ENCODE results near the gene SYCE1L. TPM values are rescaled to one million over a fixed set of nuclear protein-coding genes. Genes with fewer than 3 reads are reported as not detected.

SYCE1L gene
- polyA plus RNA-seq, 2 of the 4 experiments (the other 2 are of a cell fraction) = 1.4 to 6.6 TPM

DNA sequence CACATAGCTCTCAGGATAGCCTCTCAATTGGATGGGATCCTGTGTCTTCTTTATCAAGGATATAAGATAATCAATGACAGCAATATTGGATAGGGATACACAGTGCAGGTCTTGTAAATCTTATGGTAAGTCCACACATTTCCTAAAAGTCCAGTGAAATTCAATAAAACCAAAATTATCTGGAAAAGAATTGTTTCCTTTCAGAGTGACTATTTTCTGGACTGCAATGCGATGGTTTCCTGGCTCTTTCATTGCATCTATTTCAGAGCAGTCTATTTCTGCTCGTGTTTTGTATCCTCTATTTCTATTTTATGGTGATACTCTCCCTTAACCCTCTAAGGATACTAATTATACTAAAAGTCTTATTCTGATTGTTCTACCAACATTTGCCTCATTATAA, 32.5 kb upstream of the SYCE1L start:
- no peak for DNase-seq (ENCODE audit: low read depth in 1 of 2, low spot score in 1 of 2)

DNA sequence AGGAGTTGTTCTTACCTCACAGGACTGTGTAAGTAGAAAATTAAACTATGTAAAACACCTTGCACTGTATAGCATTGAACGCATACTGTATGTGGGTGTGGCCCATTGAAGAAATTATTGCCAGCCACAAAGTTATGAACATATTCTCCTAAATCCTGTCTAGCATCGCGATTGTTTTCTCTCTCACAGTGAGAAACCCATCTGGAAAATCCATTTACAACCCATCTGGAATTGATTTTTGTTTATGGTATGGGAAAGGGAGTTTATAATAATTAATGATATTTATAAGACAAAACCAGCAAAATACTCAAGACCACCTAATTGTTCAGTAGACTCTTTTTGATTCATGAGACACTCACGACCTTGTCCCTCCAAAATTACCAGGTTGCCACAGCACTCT, 30.3 kb upstream of the SYCE1L start:
- Histone ChIP-seq H3K4me3 (no peak overlapping the region), H3K4me2 (no peak overlapping the region), H3K27ac (no peak overlapping the region), H3K4me1 (no peaks in the 10 kb centered on the region), H3K9me3 (no peaks in the 10 kb centered on the region)
- CTCF ChIA-PET = interaction anchor here (0.5 to 8.5 kb wide), 9 partner anchors 8 to 1385 kb away, joined by 3 to 55 read pairs (median 9); partner anchors contain the start of gene CNTNAP4
- ATAC-seq (no peak), DNase-seq (ENCODE audit: low read depth in 1 of 2, low spot score in 1 of 2) (no peak), FAIRE-seq (no peak)
- WGBS (ENCODE audit: missing lambda C conversion rate) = 34% methylated on average over 4 of the region's 4 CpGs
- POLR2A ChIA-PET = no interaction called here
- TF ChIP-seq ZNF302 (CRISPR knock-in tag; IDR thresholded peaks at IDR 0.05) (no peak), E2F6 (IDR thresholded peaks at IDR 0.05; ENCODE audit: borderline replicate concordance, low read depth) (no peak), KDM1A (IDR thresholded peaks at IDR 0.05; ENCODE audit: low read depth) (no peak), HEYL (CRISPR knock-in tag; IDR thresholded peaks at IDR 0.05) (no peak), TFCP2L1 (CRISPR knock-in tag; IDR thresholded peaks at IDR 0.05) (no peak), RAD21 (conservative IDR thresholded peaks at IDR 0.05 in 1 of 2, IDR thresholded peaks at IDR 0.05 in 1 of 2) (no peak), HDAC2 (IDR thresholded peaks at IDR 0.05) (no peak), POLR2A (IDR thresholded peaks at IDR 0.05; ENCODE audit: low read length) (no peak), KDM5A (IDR thresholded peaks at IDR 0.05) (no peak), CEBPB (IDR thresholded peaks at IDR 0.05) (no peak), NFE2L2 (conservative IDR thresholded peaks at IDR 0.05; ENCODE audit: low read length) (no peak), GATA3 (IDR thresholded peaks at IDR 0.05; ENCODE audit: borderline replicate concordance) (no peak), PHF8 (IDR thresholded peaks at IDR 0.05; ENCODE audit: borderline replicate concordance, low read depth) (no peak), NR3C1 (IDR thresholded peaks at IDR 0.05) (no peak), ATOH8 (CRISPR knock-in tag; IDR thresholded peaks at IDR 0.05; ENCODE audit: low read depth) (no peak), POLR2AphosphoS2 (conservative IDR thresholded peaks at IDR 0.05; ENCODE audit: low read length) (no peak), BHLHE40 (IDR thresholded peaks at IDR 0.05; ENCODE audit: low read depth, low read length) (no peak), RCOR1 (IDR thresholded peaks at IDR 0.05; ENCODE audit: low read depth, low read length) (no peak)

More for the DNA sequence above, 32.5 kb upstream of the SYCE1L start:
- TF ChIP-seq HEYL (CRISPR knock-in tag; IDR thresholded peaks at IDR 0.05) (no peak), CEBPB (IDR thresholded peaks at IDR 0.05) (no peak), EP300 (IDR thresholded peaks at IDR 0.05) (no peak), ZC3H11A (IDR thresholded peaks at IDR 0.05) (no peak), E2F6 (IDR thresholded peaks at IDR 0.05; ENCODE audit: borderline replicate concordance, low read depth) (no peak), FOXS1 (CRISPR knock-in tag; IDR thresholded peaks at IDR 0.05) (no peak), HDAC2 (IDR thresholded peaks at IDR 0.05) (no peak), JUNB (IDR thresholded peaks at IDR 0.05) (no peak), CBX2 (IDR thresholded peaks at IDR 0.05; ENCODE audit: borderline replicate concordance, low read depth) (no peak), CHD2 (IDR thresholded peaks at IDR 0.05; ENCODE audit: low read length, partially characterized antibody) (no peak), NR3C1 (IDR thresholded peaks at IDR 0.05) (no peak), CHD4 (IDR thresholded peaks at IDR 0.05; ENCODE audit: borderline replicate concordance) (no peak), NFE2L2 (conservative IDR thresholded peaks at IDR 0.05; ENCODE audit: low read length) (no peak), BCL3 (IDR thresholded peaks at IDR 0.05) (no peak), ZFP36 (IDR thresholded peaks at IDR 0.05; ENCODE audit: borderline replicate concordance, partially characterized antibody) (no peak), POLR2A (IDR thresholded peaks at IDR 0.05; ENCODE audit: low read length) (no peak), FOSB (CRISPR knock-in tag; IDR thresholded peaks at IDR 0.05) (no peak)
- CTCF ChIA-PET = interaction anchor here (8.5 kb wide), 1 partner anchor 887 kb away, joined by 55 read pairs; the partner anchor contains the start of gene CNTNAP4
- WGBS (ENCODE audit: missing lambda C conversion rate) = 17% methylated on average over 2 of the region's 2 CpGs
- no peak overlapping the region for H3K4me2 ChIP-seq
- no peaks in the 10 kb centered on the region for H3K4me1 ChIP-seq
- POLR2A ChIA-PET = no interaction called here
- ATAC-seq = no peak
- H3K4me3 ChIP-seq = no peak overlapping the region
- FAIRE-seq = no peak
- no peaks in the 10 kb centered on the region for H3K9me3 ChIP-seq
- no peak overlapping the region for H3K27ac ChIP-seq

Measured in A549 (cell line).